ENCODE measurements around the gene SYNGR3.

The SYNGR3 gene

GRCh38 chr16:2039274-2040031, 49.7 kb downstream of the SYNGR3 start:
- Histone ChIP-seq H3K9me2 (replicated peaks; ENCODE audit: insufficient read depth, low read length) (no peaks in the 10 kb centered on the region), H3K27me3 (replicated peaks; ENCODE audit: insufficient read depth, low read length) (peaks cover 21% of the 10 kb centered on the region), H4K20me1 (ENCODE audit: insufficient read depth, low read length) (no peaks in the 10 kb centered on the region), H3K9me3 (replicated peaks; ENCODE audit: insufficient read depth, low read length) (no peaks in the 10 kb centered on the region), H3F3A (ENCODE audit: insufficient read depth, low read length) (no peaks in the 10 kb centered on the region), H2AFZ (ENCODE audit: low read length) (no peak overlapping the region), H3K79me2 (ENCODE audit: low read length) (no peaks in the 10 kb centered on the region), H3K27ac (ENCODE audit: low read length) (no peak overlapping the region), H3K4me1 (ENCODE audit: low read length) (no peaks in the 10 kb centered on the region), H3K36me3 (replicated peaks; ENCODE audit: insufficient read depth, low read length) (no peaks in the 10 kb centered on the region), H3K4me2 (ENCODE audit: low read depth, low read length) (no peak overlapping the region), H3K9ac (ENCODE audit: low read length) (no peak overlapping the region), H3K4me3 (ENCODE audit: low read length) (no peak overlapping the region)
- TF ChIP-seq EZH2 (optimal IDR thresholded peaks at IDR 0.05; ENCODE audit: low read depth, low read length), result no peak
- TF ChIP-seq EZH2phosphoT487 (IDR thresholded peaks at IDR 0.05; ENCODE audit: low read length), result no peak
- TF ChIP-seq, protein P1, sequence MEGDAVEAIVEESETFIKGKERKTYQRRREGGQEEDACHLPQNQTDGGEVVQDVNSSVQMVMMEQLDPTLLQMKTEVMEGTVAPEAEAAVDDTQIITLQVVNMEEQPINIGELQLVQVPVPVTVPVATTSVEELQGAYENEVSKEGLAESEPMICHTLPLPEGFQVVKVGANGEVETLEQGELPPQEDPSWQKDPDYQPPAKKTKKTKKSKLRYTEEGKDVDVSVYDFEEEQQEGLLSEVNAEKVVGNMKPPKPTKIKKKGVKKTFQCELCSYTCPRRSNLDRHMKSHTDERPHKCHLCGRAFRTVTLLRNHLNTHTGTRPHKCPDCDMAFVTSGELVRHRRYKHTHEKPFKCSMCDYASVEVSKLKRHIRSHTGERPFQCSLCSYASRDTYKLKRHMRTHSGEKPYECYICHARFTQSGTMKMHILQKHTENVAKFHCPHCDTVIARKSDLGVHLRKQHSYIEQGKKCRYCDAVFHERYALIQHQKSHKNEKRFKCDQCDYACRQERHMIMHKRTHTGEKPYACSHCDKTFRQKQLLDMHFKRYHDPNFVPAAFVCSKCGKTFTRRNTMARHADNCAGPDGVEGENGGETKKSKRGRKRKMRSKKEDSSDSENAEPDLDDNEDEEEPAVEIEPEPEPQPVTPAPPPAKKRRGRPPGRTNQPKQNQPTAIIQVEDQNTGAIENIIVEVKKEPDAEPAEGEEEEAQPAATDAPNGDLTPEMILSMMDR (IDR thresholded peaks at IDR 0.05; ENCODE audit: low read length), result no peak
- DNase-seq, result no peak

DNA sequence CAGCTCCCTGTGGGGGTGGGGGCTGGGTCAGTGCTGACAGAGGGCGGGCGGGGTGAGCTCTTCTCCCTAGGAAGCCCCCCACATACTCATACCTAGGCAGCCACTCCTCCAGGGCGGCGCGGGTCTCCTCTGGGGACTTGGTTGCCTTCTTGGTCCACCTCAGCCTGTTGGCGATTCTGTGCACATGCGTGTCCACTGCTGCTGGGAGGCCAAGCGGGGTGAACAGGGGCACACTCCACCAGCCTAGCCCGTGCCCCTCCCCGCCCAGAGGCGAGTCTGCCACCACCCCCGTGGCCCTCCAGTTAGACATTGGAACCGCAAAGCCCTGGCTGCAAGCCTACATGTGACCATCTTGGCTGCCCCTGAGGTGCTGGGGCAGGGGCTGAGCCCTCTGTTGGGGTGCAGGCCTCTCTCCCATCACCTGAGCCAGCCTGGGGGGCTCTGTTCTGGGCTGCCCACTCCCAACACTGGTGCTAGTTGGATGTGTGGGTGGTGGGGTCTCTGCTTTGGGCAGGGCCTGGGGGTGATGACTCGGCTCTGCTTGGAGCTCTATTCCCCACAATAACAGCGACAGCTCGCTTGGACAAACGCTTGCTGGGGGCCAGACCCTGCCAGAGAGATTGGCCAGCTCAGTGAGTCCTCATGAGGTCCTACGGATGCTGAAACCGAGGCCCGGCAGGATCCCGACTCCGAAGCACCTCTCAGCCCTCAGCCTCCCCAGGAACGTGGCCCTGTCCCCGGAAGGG, 50.4 kb downstream of the SYNGR3 start:
- Histone ChIP-seq H3K79me2 (ENCODE audit: low read length) (no peaks in the 10 kb centered on the region), H3K4me3 (ENCODE audit: low read length) (no peak overlapping the region), H3K4me1 (ENCODE audit: low read length) (no peaks in the 10 kb centered on the region), H3K27ac (ENCODE audit: low read length) (no peak overlapping the region), H3K9ac (ENCODE audit: low read length) (no peak overlapping the region), H3F3A (ENCODE audit: insufficient read depth, low read length) (no peaks in the 10 kb centered on the region), H3K36me3 (replicated peaks; ENCODE audit: insufficient read depth, low read length) (no peaks in the 10 kb centered on the region), H2AFZ (ENCODE audit: low read length) (no peak overlapping the region), H3K9me2 (replicated peaks; ENCODE audit: insufficient read depth, low read length) (no peaks in the 10 kb centered on the region), H3K9me3 (replicated peaks; ENCODE audit: insufficient read depth, low read length) (no peaks in the 10 kb centered on the region), H4K20me1 (ENCODE audit: insufficient read depth, low read length) (no peaks in the 10 kb centered on the region), H3K4me2 (ENCODE audit: low read depth, low read length) (no peak overlapping the region), H3K27me3 (replicated peaks; ENCODE audit: insufficient read depth, low read length) (peaks cover 14% of the 10 kb centered on the region)
- TF ChIP-seq, protein P1 (IDR thresholded peaks at IDR 0.05; ENCODE audit: low read length), result no peak
- TF ChIP-seq EZH2phosphoT487 (IDR thresholded peaks at IDR 0.05; ENCODE audit: low read length) (no peak), EZH2 (optimal IDR thresholded peaks at IDR 0.05; ENCODE audit: low read depth, low read length) (no peak)
- no peak for DNase-seq

DNA sequence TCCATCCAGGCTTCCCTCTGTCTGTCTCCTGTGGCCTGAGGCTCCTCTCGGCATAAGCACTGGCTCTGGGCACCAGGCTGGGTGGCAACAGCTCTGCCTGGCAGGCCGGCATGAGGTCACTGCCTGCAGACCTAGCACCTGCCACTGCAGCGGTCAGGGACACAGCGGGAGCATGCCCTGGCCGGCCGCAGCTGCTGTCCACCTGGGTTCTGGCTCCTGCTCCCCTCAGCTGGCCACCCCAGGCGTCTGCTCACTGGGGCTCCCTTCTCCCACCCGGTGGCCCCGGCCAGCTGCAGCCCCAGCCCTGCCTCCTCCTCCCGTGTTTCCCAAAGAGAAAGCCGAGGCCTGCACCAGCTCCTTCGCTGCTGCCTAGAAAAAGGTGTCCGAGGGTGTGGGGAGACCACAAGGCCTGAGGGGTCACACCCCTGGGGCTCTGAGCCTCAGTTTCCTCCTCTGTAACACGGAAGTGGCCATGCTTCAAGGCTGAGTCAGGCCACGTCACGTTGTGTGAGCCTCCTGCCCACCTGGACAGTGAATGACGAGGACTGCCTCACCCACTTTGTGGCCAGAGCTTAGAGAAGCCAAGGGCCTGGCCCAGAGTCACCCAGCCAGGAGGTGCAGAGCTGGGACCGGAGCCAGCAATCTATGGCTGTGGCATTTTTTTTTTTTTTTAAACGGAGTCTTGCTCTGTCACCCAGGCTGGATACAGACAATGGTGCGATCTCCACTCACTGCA, 51.2 kb downstream of the SYNGR3 start:
- no peaks in the 10 kb centered on the region for H3F3A ChIP-seq (ENCODE audit: insufficient read depth, low read length)
- no peak overlapping the region for H2AFZ ChIP-seq (ENCODE audit: low read length)
- H3K27me3 ChIP-seq (replicated peaks; ENCODE audit: insufficient read depth, low read length), result peaks cover 9% of the 10 kb centered on the region; the same call in 1 of the 2 replicates
- H3K36me3 ChIP-seq (replicated peaks; ENCODE audit: insufficient read depth, low read length), result no peaks in the 10 kb centered on the region
- no peak for TF ChIP-seq EZH2 (optimal IDR thresholded peaks at IDR 0.05; ENCODE audit: low read depth, low read length)
- H3K4me1 ChIP-seq (ENCODE audit: low read length), result no peaks in the 10 kb centered on the region
- no peak overlapping the region for H3K9ac ChIP-seq (ENCODE audit: low read length)
- no peak overlapping the region for H3K4me3 ChIP-seq (ENCODE audit: low read length)
- no peak overlapping the region for H3K4me2 ChIP-seq (ENCODE audit: low read depth, low read length)
- no peaks in the 10 kb centered on the region for H3K9me3 ChIP-seq (replicated peaks; ENCODE audit: insufficient read depth, low read length)
- no peaks in the 10 kb centered on the region for H3K9me2 ChIP-seq (replicated peaks; ENCODE audit: insufficient read depth, low read length)
- no peaks in the 10 kb centered on the region for H4K20me1 ChIP-seq (ENCODE audit: insufficient read depth, low read length)
- DNase-seq, result no peak
- no peak overlapping the region for H3K27ac ChIP-seq (ENCODE audit: low read length)
- no peaks in the 10 kb centered on the region for H3K79me2 ChIP-seq (ENCODE audit: low read length)

All from MM.1S (cell line).